22Rv1 (cell line): ENCODE measurements around the gene CD34.

ENCODE experiments used
- CTCF ChIP-seq: fragments of 450-650 bp; IDR thresholded peaks from 2 replicates; pipeline ENCODE4 v1.5.1; 2017; ENCODE audit warnings: mild to moderate bottlenecking
- ZFX ChIP-seq: fragments of 450-650 bp; IDR thresholded peaks from 2 replicates; pipeline ENCODE4 v1.6.1; 2017; ENCODE audit warnings: antibody characterized with exemption, borderline replicate concordance

- TF ChIP-seq CTCF (no peak), ZFX (no peak)
Observed at GRCh38 chr1:207960346-207960745, 49.4 kb upstream of the CD34 start.
